Measurements from ENCODE around the gene BCDIN3D. TPM values are rescaled to one million over a fixed set of nuclear protein-coding genes. Genes with fewer than 3 reads are reported as not detected.

BCDIN3D gene
- total and polyA plus RNA-seq, 5 donors = 2.2 to 3.6 (median 3.1) TPM

DNA sequence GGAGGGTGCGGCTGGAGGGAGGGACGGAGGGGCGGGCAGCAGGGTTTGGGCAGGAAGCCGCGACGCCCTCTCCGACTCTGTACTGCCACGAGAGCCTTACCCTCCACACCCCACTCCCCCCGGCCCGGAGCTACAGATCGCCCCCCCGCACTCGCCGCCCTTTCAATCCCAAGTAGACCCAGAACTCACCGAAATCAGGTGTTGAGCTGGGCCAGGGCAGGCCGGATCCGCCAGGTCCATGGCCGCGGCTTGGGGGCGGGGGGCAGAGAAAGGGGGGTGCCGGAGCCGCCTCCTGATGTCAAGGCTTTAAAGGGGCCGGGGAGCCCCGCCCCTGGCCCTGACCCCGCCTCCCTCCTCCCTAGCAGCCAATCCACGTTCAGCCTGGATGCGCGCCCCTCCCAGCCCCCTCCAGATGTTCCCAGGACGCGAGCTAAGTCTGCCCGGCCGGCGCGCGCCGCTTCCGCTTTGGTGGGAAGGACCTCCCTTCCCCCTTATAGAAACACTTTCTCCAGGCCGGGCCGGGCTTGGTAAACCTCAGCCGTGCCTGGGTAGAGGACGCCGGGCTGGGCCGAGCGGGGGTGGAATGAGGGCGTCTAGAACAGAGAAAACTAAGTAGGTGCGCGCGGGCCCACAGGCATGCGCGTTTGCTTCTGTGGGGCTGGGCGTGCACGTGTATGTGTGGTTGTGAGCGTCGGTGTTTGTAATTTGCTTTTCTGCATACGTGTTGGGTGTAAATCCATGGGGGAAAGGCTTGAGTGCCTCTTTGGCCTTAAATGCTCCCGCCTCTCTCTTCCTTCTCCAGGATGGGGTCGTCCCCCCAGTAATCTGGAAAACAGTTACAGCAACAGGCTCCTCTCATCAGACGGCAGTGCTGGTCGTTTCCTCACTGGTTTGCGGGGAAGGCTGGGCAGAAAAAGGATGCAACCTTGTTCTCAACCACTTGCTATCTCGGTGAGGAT lies 14.5 kb downstream of the BCDIN3D start, which contains the start of gene NCKAP5L:
TSS of gene NCKAP5L (minus strand) at position 281 of the 959 bp plus-strand sequence. CDS start 24,369 bp downstream, outside the sequence.
- H3K4me3 ChIP-seq (ENCODE audit: low read length) = peak within 1 kb of the TSS; percentile 98
- peaks cover 22% of the 10 kb centered on the region for H3K4me1 ChIP-seq (ENCODE audit: control insufficient read depth, insufficient read depth, low read length)
- H3K9me3 ChIP-seq (ENCODE audit: control insufficient read depth, low read length) = no peaks in the 10 kb centered on the region
- intact Hi-C loops (cut with DNase I) = no loop called here
- peak; percentile 98 for ATAC-seq
- H3K27me3 ChIP-seq (ENCODE audit: control insufficient read depth, insufficient read depth) = no peaks in the 10 kb centered on the region
- WGBS = under 1% methylated on average over 61 of the region's 61 CpGs
- peak within 1 kb of the TSS; percentile 87 for H3K27ac ChIP-seq (ENCODE audit: low read length)
- DNase-seq = peak; percentile 98 to 99 (median 99)

DNA sequence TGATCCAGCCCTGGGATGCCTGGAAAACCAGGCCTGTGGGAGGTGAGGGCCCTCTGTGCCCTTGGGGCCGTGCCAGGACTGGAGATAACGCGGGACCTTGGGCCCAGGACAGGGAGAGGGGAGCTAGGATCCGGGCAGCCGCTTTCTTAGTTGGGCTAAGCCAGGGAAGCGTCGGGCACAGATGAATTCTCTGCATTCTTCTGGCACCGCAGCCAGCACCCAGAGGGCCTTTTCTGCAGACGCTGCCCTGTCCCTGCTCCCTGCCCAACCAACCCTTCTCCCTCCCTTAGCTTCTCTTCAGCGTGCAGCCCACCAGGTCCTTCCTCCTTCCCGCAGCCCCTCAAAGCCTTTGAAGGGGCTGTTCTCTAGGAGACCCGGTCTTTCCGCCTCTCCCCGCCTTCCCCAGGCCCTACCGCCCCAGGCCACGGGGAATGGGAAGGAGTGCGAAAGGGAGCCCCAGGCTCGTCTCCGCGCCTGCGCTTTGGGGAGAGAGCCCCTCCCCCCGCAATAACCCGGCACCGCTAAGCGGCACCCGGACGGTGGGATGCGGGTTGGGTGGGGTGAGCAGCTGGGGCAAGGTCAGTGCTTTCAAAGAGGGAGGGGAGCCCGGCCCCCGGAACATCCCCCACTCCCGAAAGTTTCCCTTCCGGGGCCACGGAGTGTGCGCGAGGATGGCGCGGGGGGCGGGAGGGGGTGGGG lies 15.4 kb downstream of the BCDIN3D start:
- Histone ChIP-seq H3K9me3 (ENCODE audit: control insufficient read depth, low read length) (no peaks in the 10 kb centered on the region), H3K27ac (ENCODE audit: low read length) (peak overlapping the region; percentile 81), H3K4me1 (ENCODE audit: control insufficient read depth, insufficient read depth, low read length) (peaks cover 22% of the 10 kb centered on the region), H3K4me3 (ENCODE audit: low read length) (peak overlapping the region; percentile 98), H3K27me3 (ENCODE audit: control insufficient read depth, insufficient read depth) (no peaks in the 10 kb centered on the region)
- DNase-seq (peak; percentile 73 to 89 (median 88)), ATAC-seq (peak; percentile 67 to 72)
- WGBS = 1% methylated on average over 38 of the region's 38 CpGs
- intact Hi-C loops (cut with DNase I) = no loop called here

DNA sequence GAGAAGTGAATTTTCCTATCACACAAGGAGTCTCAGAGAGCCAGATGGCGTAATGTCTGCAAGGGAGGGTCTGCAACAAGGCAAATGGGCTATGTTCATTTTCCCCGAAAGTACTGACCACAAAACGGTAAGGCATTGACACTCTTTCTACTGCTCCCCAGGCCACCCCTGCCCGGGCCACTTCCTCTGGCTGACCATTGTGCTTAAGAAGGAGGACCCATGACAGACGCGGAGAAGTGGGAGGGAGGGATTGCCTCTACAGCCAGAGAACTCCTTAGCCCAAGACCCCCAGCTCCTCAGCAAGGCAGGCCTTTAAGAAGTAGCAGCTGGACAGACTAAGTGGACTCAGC lies 15.9 kb downstream of the BCDIN3D start:
- no peak for DNase-seq
- Histone ChIP-seq H3K4me3 (ENCODE audit: low read length) (peak overlapping the region; percentile 98), H3K27ac (ENCODE audit: low read length) (peak overlapping the region; percentile 81), H3K27me3 (ENCODE audit: control insufficient read depth, insufficient read depth) (no peaks in the 10 kb centered on the region), H3K9me3 (ENCODE audit: control insufficient read depth, low read length) (no peaks in the 10 kb centered on the region), H3K4me1 (ENCODE audit: control insufficient read depth, insufficient read depth, low read length) (peaks cover 22% of the 10 kb centered on the region)
- no peak for ATAC-seq
- 29% methylated on average over 6 of the region's 6 CpGs for WGBS
- intact Hi-C loops (cut with DNase I) = no loop called here

DNA sequence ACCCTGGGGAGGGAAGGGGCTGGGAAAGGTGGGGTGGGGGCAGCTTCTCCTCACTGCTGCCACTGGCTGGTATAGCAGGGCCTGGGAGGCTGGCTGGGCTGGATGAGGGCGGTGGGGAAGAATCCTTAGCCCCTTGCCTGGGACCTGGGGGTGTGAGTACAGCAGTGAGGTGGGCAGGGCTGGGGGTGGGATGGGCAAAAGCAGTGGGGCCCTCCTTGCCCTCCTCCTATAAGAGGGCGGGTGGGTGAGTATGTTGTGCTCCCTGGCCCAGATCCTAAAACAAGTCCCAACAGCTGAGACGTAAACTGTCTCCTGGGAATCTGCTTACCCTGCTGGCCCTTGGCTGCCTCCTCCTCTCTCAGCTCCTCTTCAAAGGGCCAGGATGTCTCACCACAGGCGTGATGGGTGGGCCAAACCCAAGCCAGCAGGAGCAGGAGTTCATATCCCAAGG lies 16.9 kb downstream of the BCDIN3D start:
- Histone ChIP-seq H3K27me3 (ENCODE audit: control insufficient read depth, insufficient read depth) (no peaks in the 10 kb centered on the region), H3K4me1 (ENCODE audit: control insufficient read depth, insufficient read depth, low read length) (peaks cover 30% of the 10 kb centered on the region), H3K9me3 (ENCODE audit: control insufficient read depth, low read length) (no peaks in the 10 kb centered on the region), H3K27ac (ENCODE audit: low read length) (no peak overlapping the region), H3K4me3 (ENCODE audit: low read length) (no peak overlapping the region)
- DNase-seq (peak in 1 of 3 donors; percentile 65), ATAC-seq (no peak)
- intact Hi-C loops (cut with DNase I) = no loop called here
- WGBS = 48% methylated on average over 4 of the region's 4 CpGs

DNA sequence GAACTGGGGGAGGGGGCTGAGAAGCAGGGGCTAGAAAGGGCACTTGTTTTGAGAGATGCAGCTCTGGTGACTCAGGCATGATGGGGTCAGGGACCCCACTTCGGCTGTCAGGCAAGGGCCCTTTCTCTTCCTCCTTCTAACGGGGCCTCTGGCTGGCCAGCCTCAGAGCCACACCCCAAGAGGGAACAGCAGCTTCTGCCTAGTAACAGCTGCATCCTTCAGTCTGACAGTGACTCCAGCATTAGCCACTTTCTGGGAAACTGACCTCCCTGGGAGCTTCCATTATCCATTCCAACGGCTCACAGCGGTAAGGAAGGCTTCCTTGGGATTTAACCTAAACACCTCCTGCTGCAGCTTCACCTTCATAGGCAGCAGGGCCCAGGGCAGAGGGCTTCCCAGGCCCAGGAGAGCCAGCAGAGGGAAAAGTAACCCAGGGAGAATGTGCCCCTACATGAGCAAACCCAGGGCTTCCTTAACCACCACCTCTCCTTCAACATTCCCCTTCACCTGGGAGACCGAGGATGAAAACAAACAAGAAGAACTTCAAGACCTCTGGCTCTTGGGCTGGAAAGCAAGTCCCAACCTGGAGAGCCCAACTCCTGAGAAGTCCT lies 17.4 kb downstream of the BCDIN3D start:
- 31% methylated on average over 5 of the region's 5 CpGs for WGBS
- ATAC-seq (no peak), DNase-seq (peak in 2 of 3 donors; percentile 71 to 79)
- Histone ChIP-seq H3K27me3 (ENCODE audit: control insufficient read depth, insufficient read depth) (no peaks in the 10 kb centered on the region), H3K9me3 (ENCODE audit: control insufficient read depth, low read length) (no peaks in the 10 kb centered on the region), H3K4me1 (ENCODE audit: control insufficient read depth, insufficient read depth, low read length) (peaks cover 35% of the 10 kb centered on the region), H3K4me3 (ENCODE audit: low read length) (peak overlapping the region; percentile 16), H3K27ac (ENCODE audit: low read length) (peak overlapping the region; percentile 89)
- intact Hi-C loops (cut with DNase I) = no loop called here

DNA sequence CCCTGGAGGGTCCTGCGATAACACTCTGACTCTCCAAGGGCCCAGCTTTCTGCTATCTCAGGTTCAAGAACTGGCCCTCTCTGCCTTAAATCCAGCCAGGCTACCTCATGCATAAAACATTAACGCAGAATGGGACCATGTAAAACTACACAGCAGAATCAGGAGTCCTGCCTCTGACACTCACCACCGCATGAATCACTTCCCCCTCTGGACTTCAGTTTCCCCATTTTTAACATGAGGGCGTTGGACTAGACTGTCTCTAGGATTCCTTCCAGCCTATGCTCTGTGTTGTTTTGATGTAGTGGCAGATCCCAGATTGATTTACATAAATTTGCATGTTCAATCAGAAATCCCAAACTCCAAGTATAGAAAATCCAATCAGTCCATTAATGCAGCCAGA lies 18.0 kb downstream of the BCDIN3D start:
- Histone ChIP-seq H3K27me3 (ENCODE audit: control insufficient read depth, insufficient read depth) (no peaks in the 10 kb centered on the region), H3K9me3 (ENCODE audit: control insufficient read depth, low read length) (no peaks in the 10 kb centered on the region), H3K4me3 (ENCODE audit: low read length) (no peak overlapping the region), H3K4me1 (ENCODE audit: control insufficient read depth, insufficient read depth, low read length) (peaks cover 37% of the 10 kb centered on the region), H3K27ac (ENCODE audit: low read length) (peak overlapping the region; percentile 89)
- ATAC-seq = no peak
- WGBS = 52% methylated on average over 4 of the region's 4 CpGs
- DNase-seq = peak in 1 of 3 donors; percentile 42
- intact Hi-C loops (cut with DNase I) = no loop called here

DNA sequence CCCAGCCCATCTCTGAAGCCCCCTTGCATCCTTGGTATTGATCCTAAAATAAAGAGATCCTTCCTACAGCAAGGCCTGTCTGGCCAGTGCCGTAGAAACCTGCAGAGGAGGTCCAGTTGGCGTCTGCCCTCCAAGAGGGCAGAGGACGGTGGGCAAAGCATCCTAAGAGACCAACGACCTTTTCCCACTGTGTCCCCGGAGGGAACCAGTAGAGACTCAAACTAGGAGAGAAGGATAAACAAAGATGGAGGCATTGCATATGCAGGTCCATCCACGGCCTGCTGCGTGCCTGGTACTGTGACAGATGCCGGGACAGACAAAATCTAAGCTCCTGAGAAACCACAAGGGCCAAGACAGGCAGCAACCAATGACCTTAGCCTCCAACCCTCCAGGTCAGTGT lies 18.5 kb downstream of the BCDIN3D start:
- intact Hi-C loops (cut with DNase I) = no loop called here
- 85% methylated on average over 8 of the region's 8 CpGs for WGBS
- peak overlapping the region; percentile 89 for H3K27ac ChIP-seq (ENCODE audit: low read length)
- peaks cover 38% of the 10 kb centered on the region for H3K4me1 ChIP-seq (ENCODE audit: control insufficient read depth, insufficient read depth, low read length)
- DNase-seq = peak in 1 of 3 donors; percentile 46
- no peak overlapping the region for H3K4me3 ChIP-seq (ENCODE audit: low read length)
- no peaks in the 10 kb centered on the region for H3K27me3 ChIP-seq (ENCODE audit: control insufficient read depth, insufficient read depth)
- no peak for ATAC-seq
- H3K9me3 ChIP-seq (ENCODE audit: control insufficient read depth, low read length) = no peaks in the 10 kb centered on the region

DNA sequence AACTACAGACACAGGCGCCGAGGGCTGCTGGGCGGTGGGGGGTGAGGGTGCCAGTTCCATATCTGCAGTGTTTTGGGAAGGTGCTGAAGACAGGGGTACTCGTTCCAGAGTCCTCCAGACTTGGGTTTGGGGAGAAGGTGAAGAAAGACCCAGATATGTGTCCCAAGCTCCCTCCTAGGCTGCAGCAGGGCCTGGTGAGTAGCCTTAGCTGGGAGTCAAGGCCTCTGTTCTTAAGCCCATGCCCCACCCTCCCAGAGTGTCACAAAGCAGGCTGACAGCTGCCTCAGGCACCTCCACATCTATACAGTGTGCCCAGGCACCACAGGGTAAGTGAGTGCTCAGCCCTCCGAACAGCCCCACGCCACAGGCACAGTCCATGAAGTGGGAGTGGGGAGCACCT lies 19.0 kb downstream of the BCDIN3D start:
- Histone ChIP-seq H3K4me3 (ENCODE audit: low read length) (no peak overlapping the region), H3K27ac (ENCODE audit: low read length) (peak overlapping the region; percentile 89), H3K27me3 (ENCODE audit: control insufficient read depth, insufficient read depth) (no peaks in the 10 kb centered on the region), H3K4me1 (ENCODE audit: control insufficient read depth, insufficient read depth, low read length) (peaks cover 38% of the 10 kb centered on the region), H3K9me3 (ENCODE audit: control insufficient read depth, low read length) (no peaks in the 10 kb centered on the region)
- peak in 1 of 3 donors; percentile 36 for DNase-seq
- intact Hi-C loops (cut with DNase I) = no loop called here
- ATAC-seq = no peak
- WGBS = 75% methylated on average over 6 of the region's 6 CpGs

DNA sequence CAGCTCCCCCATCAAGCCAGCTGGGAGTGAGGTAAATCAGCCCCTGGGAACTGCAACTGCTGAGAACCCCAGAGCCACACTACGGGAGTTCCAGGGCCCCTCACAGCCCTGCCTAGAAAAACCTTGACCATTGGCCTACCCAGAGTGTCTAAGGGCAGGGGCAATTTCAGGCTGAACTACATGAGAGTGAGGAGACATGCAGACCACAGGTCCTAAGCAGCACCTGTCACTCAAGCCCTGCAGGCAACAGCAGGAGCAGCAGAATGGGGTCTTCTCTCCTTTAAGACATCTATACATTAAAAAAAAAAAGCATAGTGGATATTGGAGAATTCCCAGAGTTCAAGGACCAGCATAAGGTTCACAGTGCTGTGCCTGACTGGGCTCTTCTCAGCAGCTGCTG lies 19.6 kb downstream of the BCDIN3D start:
- H3K4me1 ChIP-seq (ENCODE audit: control insufficient read depth, insufficient read depth, low read length) = peaks cover 38% of the 10 kb centered on the region
- no peaks in the 10 kb centered on the region for H3K27me3 ChIP-seq (ENCODE audit: control insufficient read depth, insufficient read depth)
- DNase-seq (no peak), ATAC-seq (no peak)
- no peak overlapping the region for H3K27ac ChIP-seq (ENCODE audit: low read length)
- H3K9me3 ChIP-seq (ENCODE audit: control insufficient read depth, low read length) = no peaks in the 10 kb centered on the region
- no peak overlapping the region for H3K4me3 ChIP-seq (ENCODE audit: low read length)
- intact Hi-C loops (cut with DNase I) = no loop called here
- 80% methylated on average over 1 of the region's 1 CpG for WGBS

DNA sequence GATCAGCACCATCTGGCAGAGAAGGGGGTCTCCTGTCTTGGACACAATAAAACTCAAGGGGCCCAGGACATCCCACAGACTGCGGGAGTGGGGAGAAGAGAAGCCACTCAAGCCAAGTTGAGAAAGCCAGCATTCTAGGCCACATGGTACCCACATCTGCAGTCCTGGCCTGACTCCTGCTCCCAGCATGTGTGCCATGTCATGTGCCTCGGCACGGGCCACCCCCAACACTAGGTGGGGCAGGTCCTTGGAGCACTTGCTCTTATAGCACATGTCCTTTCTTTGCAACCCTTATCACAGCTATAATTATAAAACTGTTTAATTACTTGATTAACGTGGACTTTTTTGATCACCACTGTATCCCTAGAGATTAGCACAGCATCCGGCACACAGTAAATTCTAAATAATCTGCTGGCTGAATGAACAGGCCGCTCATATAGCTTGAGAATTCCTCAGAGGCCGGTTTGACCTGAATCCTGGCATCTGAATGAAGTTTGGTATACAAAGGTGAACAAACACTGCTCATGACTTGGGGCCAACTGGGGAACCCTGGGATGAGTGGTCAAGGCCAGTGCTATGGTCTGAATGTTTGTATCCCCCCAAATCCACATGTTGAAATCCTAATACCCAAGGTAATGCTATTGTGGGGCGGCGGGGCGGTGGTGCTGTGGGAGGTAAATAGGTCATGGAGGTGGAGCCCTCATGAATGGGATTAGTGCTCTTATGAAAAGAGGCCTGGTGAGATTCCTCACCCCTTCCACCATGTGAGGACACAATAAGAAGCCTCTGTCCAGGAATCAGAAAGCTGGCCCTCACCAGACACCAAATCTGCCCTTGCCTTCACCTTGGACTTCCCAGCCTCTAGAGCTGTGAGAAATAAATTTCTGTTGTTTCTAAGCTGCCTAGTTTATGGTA lies 21.3 kb downstream of the BCDIN3D start:
- H3K4me1 ChIP-seq (ENCODE audit: control insufficient read depth, insufficient read depth, low read length) = peaks cover 35% of the 10 kb centered on the region
- H3K27ac ChIP-seq (ENCODE audit: low read length) = peak overlapping the region; percentile 21
- H3K27me3 ChIP-seq (ENCODE audit: control insufficient read depth, insufficient read depth) = no peaks in the 10 kb centered on the region
- no peaks in the 10 kb centered on the region for H3K9me3 ChIP-seq (ENCODE audit: control insufficient read depth, low read length)
- ATAC-seq = peak in 1 of 2 donors; percentile 19
- 72% methylated on average over 10 of the region's 10 CpGs for WGBS
- DNase-seq = peak in 2 of 3 donors; percentile 59 to 62
- intact Hi-C loops (cut with DNase I) = no loop called here
- H3K4me3 ChIP-seq (ENCODE audit: low read length) = no peak overlapping the region
